Fibroblast of skin of scalp (primary cell): ENCODE measurements around the gene STEAP1B.

Experiments
- DNase-seq: peaks from one replicate; pipeline ENCODE4 v3.0.0-alpha.2; 2013

Gene STEAP1B

GRCh38 chr7:22429386-22429785 lies 70.6 kb downstream of the STEAP1B start:
- DNase-seq, result no peak

GRCh38 chr7:22427855-22428254 lies 72.1 kb downstream of the STEAP1B start:
- DNase-seq, result no peak

GRCh38 chr7:22427104-22427503 lies 72.9 kb downstream of the STEAP1B start:
- no peak for DNase-seq

- DNase-seq, result no peak
These were observed 73.4 kb downstream of the STEAP1B start for GRCh38 chr7:22426463-22427094.

GRCh38 chr7:22425361-22425760 lies 74.6 kb downstream of the STEAP1B start:
- no peak for DNase-seq

GRCh38 chr7:22422831-22423615 lies 77.0 kb downstream of the STEAP1B start:
- no peak for DNase-seq

- no peak for DNase-seq
These were observed 78.9 kb downstream of the STEAP1B start for GRCh38 chr7:22420973-22421635.

GRCh38 chr7:22420008-22420407 lies 80.0 kb downstream of the STEAP1B start:
- DNase-seq, result no peak

GRCh38 chr7:22419488-22419887 lies 80.5 kb downstream of the STEAP1B start:
- DNase-seq, result no peak

GRCh38 chr7:22418251-22419046 lies 81.5 kb downstream of the STEAP1B start:
- no peak for DNase-seq

- no peak for DNase-seq
These were observed 82.1 kb downstream of the STEAP1B start for GRCh38 chr7:22417841-22418240.

GRCh38 chr7:22417349-22417748 lies 82.6 kb downstream of the STEAP1B start:
- DNase-seq, result no peak

GRCh38 chr7:22414424-22414823 lies 85.6 kb downstream of the STEAP1B start:
- DNase-seq, result no peak

- no peak for DNase-seq
These were observed 86.8 kb downstream of the STEAP1B start for GRCh38 chr7:22413211-22413610.

- DNase-seq, result no peak
These were observed 87.9 kb downstream of the STEAP1B start for GRCh38 chr7:22411977-22412693.

GRCh38 chr7:22406715-22407114 lies 93.3 kb downstream of the STEAP1B start:
- no peak for DNase-seq

- no peak for DNase-seq
These were observed 95.5 kb downstream of the STEAP1B start for GRCh38 chr7:22404421-22405023.

- DNase-seq, result no peak
These were observed 96.6 kb downstream of the STEAP1B start for GRCh38 chr7:22403344-22403743.

- DNase-seq, result no peak
These were observed 97.7 kb downstream of the STEAP1B start for GRCh38 chr7:22402250-22402649.

GRCh38 chr7:22400936-22401553 lies 98.9 kb downstream of the STEAP1B start:
- no peak for DNase-seq

- DNase-seq, result no peak
These were observed 99.7 kb downstream of the STEAP1B start for GRCh38 chr7:22400150-22400814.
